Ramos (cell line): ENCODE data around the gene ALDH4A1.

Source experiments
- in situ Hi-C: fragments of 300-500 bp; cut with MboI; formaldehyde crosslinking; loops from one replicate; pipeline ENCODE4 v1.14.3; 2022; ENCODE audit warnings: low sequenced_read_pairs; ENCODE audit not compliant: unreplicated experiment

Gene ALDH4A1, protein sequence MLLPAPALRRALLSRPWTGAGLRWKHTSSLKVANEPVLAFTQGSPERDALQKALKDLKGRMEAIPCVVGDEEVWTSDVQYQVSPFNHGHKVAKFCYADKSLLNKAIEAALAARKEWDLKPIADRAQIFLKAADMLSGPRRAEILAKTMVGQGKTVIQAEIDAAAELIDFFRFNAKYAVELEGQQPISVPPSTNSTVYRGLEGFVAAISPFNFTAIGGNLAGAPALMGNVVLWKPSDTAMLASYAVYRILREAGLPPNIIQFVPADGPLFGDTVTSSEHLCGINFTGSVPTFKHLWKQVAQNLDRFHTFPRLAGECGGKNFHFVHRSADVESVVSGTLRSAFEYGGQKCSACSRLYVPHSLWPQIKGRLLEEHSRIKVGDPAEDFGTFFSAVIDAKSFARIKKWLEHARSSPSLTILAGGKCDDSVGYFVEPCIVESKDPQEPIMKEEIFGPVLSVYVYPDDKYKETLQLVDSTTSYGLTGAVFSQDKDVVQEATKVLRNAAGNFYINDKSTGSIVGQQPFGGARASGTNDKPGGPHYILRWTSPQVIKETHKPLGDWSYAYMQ

DNA sequence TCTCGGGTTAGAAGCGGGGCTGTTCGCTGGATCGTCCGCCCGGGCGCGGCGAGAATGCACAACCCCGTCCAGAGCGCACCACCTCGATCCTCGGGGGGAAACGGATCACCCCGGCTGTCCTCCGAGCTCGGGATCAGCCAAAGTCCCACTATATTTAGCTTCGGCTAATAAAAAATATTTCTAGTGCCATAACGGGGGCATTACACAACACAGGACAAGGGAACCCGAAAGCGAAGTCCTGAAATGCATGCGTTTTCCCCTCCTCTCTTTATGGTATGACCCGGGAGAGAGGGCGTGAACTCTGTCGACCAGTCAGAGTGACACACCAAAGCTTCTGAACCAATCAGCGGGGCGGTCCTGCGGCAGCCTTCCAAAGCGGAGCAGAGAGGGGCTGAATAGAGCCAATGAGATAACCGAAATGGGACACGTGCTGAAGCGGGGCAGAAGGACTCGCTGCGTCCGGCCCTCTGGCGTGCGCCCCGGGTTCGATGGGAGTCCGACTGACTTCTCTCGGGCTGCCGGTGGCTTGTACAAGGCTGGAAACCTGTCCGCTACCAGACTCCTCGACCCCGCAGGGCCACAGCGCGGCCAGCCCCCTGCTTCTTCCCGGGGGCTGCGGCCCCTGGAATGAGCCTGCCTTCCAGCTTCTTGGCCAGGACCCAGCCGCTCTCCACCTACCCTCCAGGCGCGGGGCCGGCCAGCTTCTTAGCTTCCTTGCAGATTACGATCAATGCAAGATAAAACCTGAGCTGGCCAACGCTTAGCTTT, at the start of gene ALDH4A1:
Gene ALDH4A1 (minus strand): TSS at position 33 of the 768 bp plus-strand sequence. CDS start 32 bp downstream, at position 1.
- in situ Hi-C loops: loop anchor here (10.0 kb wide), 2 partner anchors 342 to 752 kb away; no protein-coding TSS in a partner anchor

DNA sequence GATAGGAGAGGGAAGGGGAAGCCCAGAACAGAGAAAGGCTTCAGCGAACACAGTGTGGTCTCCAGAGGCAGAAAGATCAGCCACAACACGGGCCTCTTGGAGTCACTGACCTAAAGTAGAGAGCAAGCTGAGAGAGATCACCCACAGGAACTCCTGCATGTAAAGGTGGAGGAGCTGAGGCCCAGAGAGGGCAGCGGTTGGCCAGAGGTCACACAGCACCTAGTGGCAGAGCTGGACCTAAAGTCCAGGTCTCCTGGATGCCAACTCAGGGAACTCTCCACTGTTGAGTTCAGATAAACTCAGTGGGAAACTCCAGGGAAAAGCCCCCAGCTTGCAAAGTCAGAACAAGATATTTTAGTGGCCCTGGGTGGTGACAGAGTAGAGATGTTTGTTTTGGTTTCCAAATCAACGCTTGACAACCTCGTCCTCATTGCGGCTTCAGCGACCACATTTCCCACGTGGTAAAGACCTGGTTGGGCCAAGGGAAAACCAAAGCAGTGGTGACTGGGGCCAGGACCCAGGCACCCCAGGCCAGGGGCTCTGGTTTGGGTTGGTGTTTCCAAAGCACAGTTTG, 49.5 kb upstream of the ALDH4A1 start:
- in situ Hi-C loops: no loop called here

DNA sequence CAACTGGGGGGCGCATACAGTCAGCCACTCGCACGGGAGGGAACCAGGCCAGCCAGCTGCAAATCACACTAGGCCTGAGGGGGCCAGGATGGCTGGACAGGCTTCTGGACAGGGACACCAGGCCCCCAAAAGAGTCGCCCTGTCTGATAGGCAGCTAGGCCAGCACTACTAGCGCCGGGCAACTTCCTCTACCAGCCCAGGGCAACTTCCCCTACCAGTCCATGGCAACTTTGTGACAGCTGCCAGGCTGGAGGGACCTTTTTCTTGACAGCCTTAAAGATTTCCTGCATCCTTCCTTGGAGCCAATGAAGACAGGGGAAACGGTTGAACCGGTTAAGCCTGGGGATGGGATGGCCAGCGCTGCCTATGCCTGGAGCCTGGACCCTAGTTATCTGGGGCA, 49.1 kb upstream of the ALDH4A1 start:
- in situ Hi-C loops: no loop called here

DNA sequence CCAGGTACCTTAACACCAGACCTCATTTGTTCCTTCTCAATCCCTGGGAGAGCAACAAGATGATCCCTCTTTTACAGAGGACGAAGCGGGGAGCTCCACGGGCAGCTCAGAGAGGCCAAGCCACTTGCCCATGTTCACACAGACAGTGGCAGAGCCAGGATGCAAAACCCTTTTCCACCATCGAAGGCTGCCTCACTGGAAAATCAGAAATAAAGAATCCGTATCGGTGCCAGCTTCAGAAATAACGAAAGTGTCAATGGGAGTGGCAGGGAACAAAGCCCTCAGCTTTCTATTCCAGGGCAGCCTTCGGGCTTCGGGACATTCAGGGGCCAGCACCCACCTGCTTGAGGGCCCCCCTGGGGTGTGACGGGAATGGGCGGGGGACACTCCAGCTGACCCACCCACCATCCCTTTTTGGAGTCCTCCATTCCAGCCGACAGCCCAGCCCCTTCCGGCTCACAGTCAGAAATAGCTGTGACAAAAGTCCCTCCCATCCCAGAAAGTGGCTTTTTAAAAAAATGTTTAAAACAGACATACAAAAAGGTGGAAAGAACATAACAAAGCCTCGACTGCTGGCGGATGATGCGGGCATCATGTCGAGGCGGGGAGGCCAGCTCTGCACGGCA, 48.2 kb upstream of the ALDH4A1 start:
- in situ Hi-C loops: no loop called here

DNA sequence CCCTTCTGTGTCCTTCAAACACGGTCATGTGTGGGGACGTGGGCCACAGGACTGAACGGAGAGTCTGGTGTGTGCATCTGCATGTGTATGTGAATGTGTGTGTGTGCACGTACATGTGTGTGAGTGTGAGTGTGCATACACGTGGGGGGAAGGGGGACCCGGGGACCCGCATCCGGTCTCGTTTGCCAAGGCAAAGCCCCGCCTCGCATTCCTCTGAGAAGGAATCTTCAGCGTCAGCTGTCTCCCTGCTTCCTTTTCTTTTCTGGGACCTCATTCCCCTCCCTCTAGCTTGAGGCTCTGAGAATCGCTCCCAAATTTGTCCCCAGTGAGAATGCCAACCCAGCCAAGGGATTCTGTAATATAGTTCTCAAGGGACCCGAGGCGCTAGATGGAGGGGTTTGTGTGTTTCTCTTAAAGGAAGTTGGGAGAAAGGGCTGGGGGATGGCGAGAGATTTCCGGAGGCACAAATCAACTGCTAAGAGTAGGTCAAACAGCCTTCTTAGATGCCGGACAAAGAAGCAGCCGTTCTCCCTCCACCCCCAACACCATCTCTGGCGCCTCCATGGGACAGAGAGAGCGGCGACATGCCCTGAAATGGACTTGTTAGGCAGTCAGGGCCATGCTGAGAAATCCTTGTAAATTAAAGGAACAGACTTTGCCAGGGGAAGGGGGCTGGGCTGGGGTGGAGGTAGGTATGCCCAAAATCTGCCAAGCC, 47.5 kb upstream of the ALDH4A1 start:
- in situ Hi-C loops: no loop called here

DNA sequence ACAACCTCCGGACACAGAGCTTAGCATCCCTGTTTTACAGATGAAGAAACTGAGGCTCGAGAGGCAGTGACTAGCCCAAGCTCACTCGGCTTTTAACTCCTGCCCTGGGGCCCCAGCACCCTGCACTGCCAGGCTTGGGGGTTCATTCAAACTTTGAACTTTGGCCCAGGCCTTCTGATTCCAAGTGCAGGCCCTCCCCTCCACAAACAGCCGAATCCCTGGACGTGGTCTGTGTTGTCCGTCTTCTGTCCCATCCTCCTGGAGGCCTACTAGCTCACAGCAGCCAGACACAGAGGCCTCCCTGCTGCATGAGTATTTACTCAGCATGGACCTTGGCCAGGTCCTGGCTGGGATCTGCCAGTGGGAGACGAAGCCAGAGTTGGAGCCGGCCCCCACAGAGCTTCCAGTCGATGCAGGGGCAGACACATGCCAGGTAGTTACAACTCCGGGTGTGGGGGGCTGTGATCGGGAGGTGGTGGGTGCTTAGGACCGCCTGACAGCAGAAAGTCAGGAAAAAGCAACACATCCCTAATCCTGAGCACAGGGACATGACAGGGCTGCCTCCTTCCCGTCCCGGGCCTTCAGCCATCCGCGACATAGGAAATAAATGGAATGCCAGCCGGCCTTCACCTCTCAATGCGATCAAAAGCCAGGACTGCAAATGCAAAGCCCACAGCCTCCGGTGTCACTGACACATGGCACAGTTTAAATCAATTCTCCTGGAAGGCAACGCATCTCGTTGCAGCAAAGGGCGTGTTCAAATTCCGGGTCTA, 46.7 kb upstream of the ALDH4A1 start:
- in situ Hi-C loops: no loop called here

DNA sequence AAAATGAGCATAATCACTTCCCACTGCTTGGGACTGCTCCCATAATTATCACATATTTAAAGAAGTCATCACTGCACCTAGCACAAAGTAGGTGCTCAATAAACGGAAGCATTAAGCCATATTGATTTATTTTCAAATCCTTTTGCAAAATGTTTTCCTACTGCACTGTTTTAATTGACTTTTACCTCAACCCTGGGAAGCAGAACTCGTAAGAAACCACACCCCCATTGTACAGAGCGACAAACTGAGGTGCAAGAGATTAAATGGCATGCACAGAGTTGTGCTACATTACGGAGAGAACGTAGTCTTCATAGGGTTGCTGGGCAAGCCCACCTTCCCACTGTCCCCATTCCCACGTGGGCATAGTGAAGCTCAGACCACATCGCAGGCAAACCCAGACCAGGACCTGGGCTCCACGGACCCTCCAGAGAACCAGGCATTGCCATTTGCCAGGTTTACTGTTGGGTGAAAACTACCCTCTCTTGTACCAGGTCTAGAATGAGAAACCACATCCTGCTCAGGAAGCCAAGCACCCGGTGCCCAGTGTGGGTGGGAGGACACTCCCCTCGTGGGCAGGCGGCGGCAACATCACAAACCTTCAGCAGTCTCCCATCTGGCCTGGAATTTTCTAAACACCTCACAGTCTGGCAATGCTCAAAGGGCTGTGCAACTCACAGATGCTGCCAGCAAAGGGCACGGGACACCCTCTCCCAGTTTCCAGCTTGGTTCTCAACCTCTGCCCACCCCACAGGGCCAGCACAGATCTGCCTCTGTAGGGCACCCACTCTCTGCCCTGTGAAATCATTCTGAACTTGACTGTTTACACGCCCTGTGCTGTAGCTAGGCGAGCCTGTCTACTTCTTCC, 45.9 kb upstream of the ALDH4A1 start:
- in situ Hi-C loops: no loop called here

DNA sequence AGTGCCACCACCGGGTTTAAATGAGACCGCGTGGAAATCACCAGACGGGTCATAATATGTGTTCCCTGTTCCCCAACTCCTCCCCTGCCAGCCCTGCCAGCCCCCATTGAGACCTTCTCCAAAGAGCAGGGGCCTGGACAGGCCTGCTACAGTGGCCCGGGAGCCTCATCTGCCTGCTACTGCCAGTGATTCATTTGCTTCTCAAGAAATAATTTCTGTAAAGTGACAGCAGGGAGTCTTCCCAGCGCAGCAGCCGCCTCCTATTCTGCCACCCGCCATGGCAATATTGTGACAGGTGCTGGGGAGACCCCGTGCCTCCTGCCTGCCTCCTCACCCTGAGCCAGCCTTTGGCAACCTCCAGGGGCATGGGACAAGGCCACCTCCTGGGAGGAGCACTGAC, 45.2 kb upstream of the ALDH4A1 start:
- in situ Hi-C loops: no loop called here

DNA sequence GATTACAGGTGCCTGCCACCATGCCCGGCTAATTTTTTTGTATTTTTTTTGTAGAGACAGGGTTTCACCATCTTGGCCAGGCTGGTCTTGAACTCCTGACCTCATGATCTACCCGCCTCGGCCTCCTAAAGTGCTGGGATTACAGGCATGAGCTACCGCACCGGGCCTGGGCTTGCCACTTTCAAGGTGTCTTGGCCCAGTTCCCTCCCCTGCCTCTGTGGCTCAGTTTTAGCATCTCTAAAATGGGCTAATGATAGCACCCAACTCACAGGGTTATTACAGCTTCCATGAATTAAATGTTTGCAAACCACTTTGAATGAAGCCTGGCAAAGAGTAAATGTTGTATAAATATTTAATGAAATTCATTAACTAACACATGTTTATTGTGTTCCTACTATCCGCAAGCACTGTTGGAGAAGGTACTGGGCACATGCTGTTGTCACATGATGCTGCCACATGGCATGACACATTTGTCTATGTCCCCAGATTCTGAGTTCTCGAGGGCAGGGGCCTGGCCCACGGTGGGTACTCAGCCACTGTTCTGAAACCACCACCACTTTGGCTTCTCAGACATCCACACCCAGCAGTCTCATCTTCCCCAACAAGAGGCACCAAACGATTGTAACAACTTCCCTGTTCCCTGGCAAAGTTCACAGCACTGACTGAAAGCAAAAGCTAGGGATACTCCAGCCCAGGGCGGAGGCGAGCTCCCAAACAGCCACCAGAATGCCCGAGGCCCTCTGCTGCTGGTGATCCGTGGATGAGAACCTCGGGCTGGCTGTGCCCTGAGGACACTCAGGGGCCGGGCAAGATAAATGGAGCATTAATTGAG, 44.4 kb upstream of the ALDH4A1 start:
- in situ Hi-C loops: no loop called here

DNA sequence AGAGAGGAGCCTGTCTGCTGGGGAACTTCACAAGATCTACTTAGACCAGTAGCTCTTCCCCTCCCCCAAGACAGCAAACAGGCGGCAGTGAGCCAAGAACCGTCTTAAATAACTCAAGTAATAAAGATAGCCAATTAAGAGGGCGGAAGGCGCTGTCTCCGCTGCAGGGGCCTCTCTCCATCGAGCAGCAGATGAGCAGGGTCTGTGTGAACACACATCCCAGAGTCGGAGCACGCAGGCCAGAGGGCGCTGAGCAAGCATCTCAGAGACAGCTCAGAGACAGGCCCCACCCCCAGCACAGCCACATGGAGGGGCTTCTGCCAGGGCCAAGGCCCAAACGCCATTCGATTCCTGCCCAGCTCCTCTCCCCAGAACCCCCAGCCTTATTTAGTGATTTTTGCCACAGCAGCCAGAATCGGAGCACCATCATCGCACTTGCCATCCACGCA, 43.1 kb upstream of the ALDH4A1 start:
- in situ Hi-C loops: no loop called here

DNA sequence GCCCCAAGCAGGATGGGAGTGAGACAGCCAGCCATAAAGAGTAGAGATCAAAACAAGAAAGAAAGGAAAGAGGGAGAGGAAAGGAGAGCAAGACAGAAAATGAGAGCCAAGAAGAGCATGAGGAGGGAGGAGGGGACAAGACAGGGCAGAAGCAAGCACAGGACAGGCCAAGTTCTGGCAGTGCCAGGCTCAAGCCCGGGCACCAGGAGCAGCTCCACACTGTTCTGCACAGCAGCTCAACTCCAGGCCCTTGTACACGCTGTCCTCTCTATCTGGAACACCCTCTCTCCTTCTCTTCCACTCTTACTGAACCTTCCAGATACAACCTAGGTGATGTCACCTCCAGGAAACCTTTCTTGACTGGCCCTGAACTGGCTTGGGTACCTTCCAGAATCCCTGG, 42.5 kb upstream of the ALDH4A1 start:
- in situ Hi-C loops: no loop called here

DNA sequence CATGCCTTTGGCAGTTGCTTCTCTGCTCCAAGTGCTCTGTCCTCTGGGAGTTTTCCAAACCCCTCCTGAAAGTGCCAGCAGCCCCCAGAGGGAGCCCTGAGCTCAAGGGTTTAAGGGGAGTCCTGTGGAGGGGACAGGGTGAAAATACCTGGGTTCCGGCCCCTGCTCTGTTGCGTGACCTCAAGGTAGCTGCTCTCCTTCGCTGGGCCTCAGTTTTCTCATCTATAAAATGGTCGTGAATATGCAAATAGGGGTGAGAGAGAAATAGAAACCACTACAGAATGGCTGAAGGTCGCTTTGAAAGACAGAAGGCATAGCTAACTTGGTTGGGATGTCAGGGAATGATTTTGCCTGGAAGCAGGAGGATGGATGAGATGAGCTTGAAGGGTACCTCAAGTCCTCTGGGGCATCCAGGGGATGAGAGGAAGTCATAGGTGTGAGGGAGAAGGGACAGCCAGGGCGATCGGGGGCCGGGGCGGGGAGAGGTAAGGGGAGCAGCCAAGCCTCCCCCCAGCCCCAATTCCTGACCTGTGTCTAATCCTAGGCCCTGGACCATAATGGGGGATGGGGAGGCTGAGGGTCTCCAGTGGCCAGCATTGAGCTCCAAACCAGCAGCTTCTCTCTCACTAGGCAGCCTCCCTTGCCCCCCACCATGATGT, 41.7 kb upstream of the ALDH4A1 start:
- in situ Hi-C loops: no loop called here

DNA sequence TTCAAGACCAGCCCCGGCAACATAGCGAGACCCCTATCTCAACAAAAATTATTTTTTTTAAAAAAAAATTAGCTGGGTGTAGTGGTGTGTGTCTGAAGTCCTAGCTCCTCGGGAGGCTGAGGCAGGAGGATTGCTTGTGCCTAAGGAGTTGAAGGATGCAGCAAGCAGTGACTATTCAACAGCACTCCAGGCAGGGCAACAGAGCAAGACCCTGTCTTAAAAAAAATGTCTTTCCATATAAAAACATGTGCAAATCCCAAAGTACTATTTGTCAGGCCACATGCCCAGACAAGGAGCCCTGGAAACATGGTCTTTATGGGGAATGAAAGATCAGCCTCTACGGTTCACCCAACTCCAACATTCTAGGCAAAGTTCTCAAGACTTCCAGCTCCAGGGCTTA, 40.8 kb upstream of the ALDH4A1 start:
- in situ Hi-C loops: no loop called here

DNA sequence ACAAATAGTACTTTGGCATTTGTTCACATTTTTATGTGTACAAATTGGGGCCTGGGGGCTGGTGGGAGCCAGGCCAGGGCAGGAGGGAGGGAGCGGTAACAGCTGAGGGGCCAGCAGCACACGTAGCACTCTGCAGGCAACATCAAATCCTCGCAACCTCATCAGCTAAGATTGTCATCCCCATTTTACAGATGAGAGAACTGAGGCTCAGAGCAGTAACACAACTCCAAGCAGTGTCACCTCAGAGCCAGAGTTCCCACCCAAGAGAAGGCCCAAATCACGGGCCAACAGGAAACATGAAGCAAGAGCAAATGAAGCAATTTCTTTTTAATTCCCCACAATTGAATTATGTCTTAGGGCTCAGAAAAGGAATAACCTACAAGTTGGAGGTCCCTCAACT, 40.0 kb upstream of the ALDH4A1 start:
- in situ Hi-C loops: no loop called here

DNA sequence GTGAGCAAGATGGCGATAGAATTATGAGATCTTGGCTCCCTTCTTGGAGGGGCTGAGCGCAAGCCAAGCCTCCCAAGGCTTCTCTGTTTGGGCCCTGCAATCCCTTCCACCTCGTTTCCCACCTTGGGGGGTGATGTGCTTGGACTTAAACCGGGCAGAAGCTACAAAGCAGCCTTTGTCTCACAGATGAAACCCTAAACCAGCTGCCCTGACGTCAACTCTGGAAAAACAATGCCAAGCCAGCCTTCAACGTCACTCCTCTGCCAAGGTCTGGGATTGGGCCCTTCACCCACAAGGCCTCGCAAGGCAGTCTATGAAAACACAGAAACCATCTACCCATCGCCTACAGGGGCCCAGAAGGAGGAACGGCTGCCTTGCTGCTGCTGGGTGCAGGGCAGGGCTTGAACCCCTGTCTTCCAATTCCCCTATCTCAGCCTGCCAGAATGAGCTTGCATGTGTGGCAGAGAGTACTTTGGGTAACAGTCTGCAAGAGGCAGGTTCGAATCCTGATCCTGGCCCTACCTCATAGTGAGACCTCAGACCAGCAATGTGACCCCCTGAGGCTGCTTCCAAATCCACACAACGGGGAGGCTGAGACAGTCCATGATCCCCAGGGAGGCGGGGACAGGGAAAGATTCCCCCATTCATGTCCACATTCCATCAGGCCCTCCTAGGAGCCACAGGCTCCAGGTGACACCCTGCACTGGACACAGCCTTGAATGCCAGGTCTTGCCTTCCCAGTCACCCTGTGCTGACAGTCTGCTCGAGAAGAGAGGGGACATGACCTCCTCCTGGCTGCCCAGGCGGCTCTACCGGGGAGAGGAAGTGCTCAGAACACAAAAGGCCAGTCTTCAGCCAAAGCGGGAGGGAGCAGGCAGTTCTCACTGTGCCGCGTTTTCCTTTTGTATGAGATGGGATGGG, 39.1 kb upstream of the ALDH4A1 start:
- in situ Hi-C loops: no loop called here
